CD4-positive, alpha-beta memory T cell (primary cell): ENCODE measurements around the gene SDSL. TPM values are rescaled to one million over a fixed set of nuclear protein-coding genes. Genes with fewer than 3 reads are reported as not detected.

Experiments
- CTCF ChIA-PET: fragments of 350-600 bp; sonication (Branson Sonifier 250); formaldehyde crosslinking; loops from one replicate; lab custom pipeline; 2021; ENCODE audit warnings: inconsistent platforms; ENCODE audit not compliant: partially characterized antibody; lab: Charles Lee
- POLR2A ChIA-PET: fragments of 350-600 bp; sonication (Branson Sonifier 250); formaldehyde crosslinking; loops from one replicate; lab custom pipeline; 2021; ENCODE audit not compliant: partially characterized antibody; lab: Charles Lee
- DNase-seq, 5 donors: peaks; one replicate each; pipeline versions ENCODE4 v3.0.0 to v3.0.0-alpha.2; 2020 to 2022; ENCODE audit warnings: mixed read lengths in 1 of 5
- H3K27ac ChIP-seq: one replicate; pipeline ENCODE4 v1.7.0; 2013; ENCODE audit warnings: low read depth, low read length
- H3K27me3 ChIP-seq: 2 replicates; pipeline ENCODE4 v1.7.0; 2013; ENCODE audit warnings: mild to moderate bottlenecking, low read length, moderate library complexity; ENCODE audit not compliant: insufficient read depth
- H3K36me3 ChIP-seq: 2 replicates; pipeline ENCODE4 v1.7.0; 2013; ENCODE audit warnings: mild to moderate bottlenecking, low read length, moderate library complexity; ENCODE audit not compliant: insufficient read depth
- H3K4me1 ChIP-seq: 2 replicates; pipeline ENCODE4 v1.7.0; 2013; ENCODE audit warnings: mild to moderate bottlenecking, low read length, moderate library complexity; ENCODE audit not compliant: insufficient read depth
- H3K4me3 ChIP-seq, 2 donors: one replicate each; pipeline ENCODE4 v1.7.0; 2013; ENCODE audit warnings: low read length in 2 of 2, mild to moderate bottlenecking in 1 of 2
- H3K9me3 ChIP-seq, 2 donors: one replicate each; pipeline ENCODE4 v1.7.0; 2013; ENCODE audit warnings: low read length in 2 of 2, control low read depth in 1 of 2; ENCODE audit not compliant: control insufficient read depth in 1 of 2
- H3K27ac Mint-ChIP-seq, 7 donors: one replicate each; pipeline ENCODE4 v1.8.0; 2020 to 2021; ENCODE audit warnings: mixed read lengths in 7 of 7, mild to moderate bottlenecking in 6 of 7, inconsistent platforms in 3 of 7, moderate library complexity in 3 of 7
- H3K27me3 Mint-ChIP-seq, 2 donors: one replicate each; pipeline ENCODE4 v1.8.0; 2020 to 2021; ENCODE audit warnings: mixed read lengths in 2 of 2
- H3K36me3 Mint-ChIP-seq, 2 donors: one replicate each; pipeline ENCODE4 v1.8.0; 2020 to 2021; ENCODE audit warnings: mixed read lengths in 2 of 2, inconsistent platforms in 1 of 2, mild to moderate bottlenecking in 1 of 2
- H3K4me1 Mint-ChIP-seq, 4 donors: one replicate each; pipeline ENCODE4 v1.8.0; 2020 to 2021; ENCODE audit warnings: mixed read lengths in 4 of 4, mild to moderate bottlenecking in 1 of 4
- H3K4me3 Mint-ChIP-seq, 8 donors: one replicate each; pipeline ENCODE4 v1.8.0; 2020 to 2021; ENCODE audit warnings: mixed read lengths in 8 of 8, mild to moderate bottlenecking in 7 of 8, moderate library complexity in 6 of 8, inconsistent platforms in 3 of 8
- H3K9me3 Mint-ChIP-seq, 8 donors: one replicate each; pipeline ENCODE4 v1.8.0; 2020 to 2021; ENCODE audit warnings: mixed read lengths in 8 of 8, mild to moderate bottlenecking in 5 of 8, inconsistent platforms in 3 of 8, moderate library complexity in 1 of 8
- intact Hi-C: fragments of 100-400 bp; cut with micrococcal nuclease; formaldehyde crosslinking; loops from one replicate; pipeline ENCODE4 v1.15.1; 2023
- polyA plus RNA-seq, 2 donors: library from polyadenylated mRNA; unstranded; fragments of 300-500 nt; fragmentation: Illumina TruSeq; gene quantifications; one replicate each; pipeline ENCODE4 v1.2.3, GENCODE V29; 2021
- total RNA-seq, 2 experiments: library from RNA; stranded (reverse); gene quantifications; one replicate each; pipeline ENCODE4 v1.2.3, GENCODE V29; 2021

SDSL gene
- total and polyA plus RNA-seq, 4 experiments from 2014 or later = 0.67 to 1.1 TPM; not detected in 2

DNA sequence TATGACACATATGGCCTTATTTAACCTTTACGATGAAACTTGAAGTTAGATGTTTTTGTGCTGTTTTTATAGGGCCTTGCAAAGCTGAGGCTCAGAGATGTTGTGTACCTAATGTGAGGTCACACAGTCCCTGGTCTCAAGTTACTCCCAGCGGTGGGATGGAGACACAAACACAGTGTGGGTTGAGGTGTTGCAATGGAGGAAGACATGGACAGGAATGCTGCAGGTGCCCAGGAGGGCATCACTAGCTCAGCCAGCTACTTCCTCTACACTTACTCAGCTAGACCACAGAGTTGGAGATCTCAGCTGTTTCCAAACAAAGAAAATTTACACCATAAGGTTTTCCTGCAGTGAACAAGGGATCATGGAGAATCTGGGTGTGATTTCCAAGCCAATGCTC lies 34.0 kb downstream of the SDSL start:
- H3K9me3 ChIP-seq = no peaks in the 10 kb centered on the region
- H3K36me3 Mint-ChIP-seq = no peaks in the 10 kb centered on the region
- H3K36me3 ChIP-seq = no peaks in the 10 kb centered on the region
- ChIA-PET POLR2A (no interaction called here), CTCF (no interaction called here)
- no peaks in the 10 kb centered on the region for H3K4me1 ChIP-seq
- H3K4me3 ChIP-seq = no peak overlapping the region
- intact Hi-C loops = no loop called here
- no peak overlapping the region for H3K27ac ChIP-seq
- H3K4me3 Mint-ChIP-seq = no peak overlapping the region
- H3K27me3 ChIP-seq = no peaks in the 10 kb centered on the region
- no peak overlapping the region for H3K27ac Mint-ChIP-seq
- no peaks in the 10 kb centered on the region for H3K4me1 Mint-ChIP-seq
- DNase-seq = no peak
- H3K27me3 Mint-ChIP-seq = peaks cover 17 to 27% of the 10 kb centered on the region in 2 donors
- H3K9me3 Mint-ChIP-seq = no peaks in the 10 kb centered on the region

DNA sequence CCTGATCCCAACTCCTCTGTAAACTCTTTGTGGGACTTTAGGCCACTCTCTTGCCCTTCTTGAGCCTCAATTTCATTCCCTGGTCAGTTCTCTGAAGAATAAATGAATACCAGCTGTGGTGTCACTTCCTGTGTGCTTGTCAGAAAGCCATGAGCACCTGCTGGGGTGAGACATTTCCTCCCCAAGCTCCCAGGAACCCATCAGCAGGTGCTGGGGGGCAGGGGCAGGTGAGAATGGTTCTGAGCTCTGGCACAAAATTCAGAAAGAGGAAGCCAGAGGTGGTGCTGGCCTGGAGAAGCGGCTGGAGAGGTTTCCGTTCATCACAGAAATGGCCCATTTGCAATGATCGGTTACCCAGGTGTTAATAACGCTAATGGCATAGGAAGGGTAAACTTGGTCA lies 34.6 kb downstream of the SDSL start:
- Histone ChIP-seq H3K27ac (no peak overlapping the region), H3K9me3 (no peaks in the 10 kb centered on the region), H3K4me3 (no peak overlapping the region), H3K27me3 (no peaks in the 10 kb centered on the region), H3K4me1 (no peaks in the 10 kb centered on the region), H3K36me3 (no peaks in the 10 kb centered on the region)
- POLR2A ChIA-PET = no interaction called here
- no peaks in the 10 kb centered on the region for H3K36me3 Mint-ChIP-seq
- H3K4me1 Mint-ChIP-seq = peaks cover 0 to 4% (median 2%) of the 10 kb centered on the region in 4 donors
- no peak for DNase-seq
- H3K27ac Mint-ChIP-seq = peak overlapping the region in 1 of 7 donors; percentile 29
- H3K9me3 Mint-ChIP-seq = no peaks in the 10 kb centered on the region
- intact Hi-C loops = no loop called here
- H3K27me3 Mint-ChIP-seq = peaks cover 21 to 30% of the 10 kb centered on the region in 2 donors
- CTCF ChIA-PET = no interaction called here
- H3K4me3 Mint-ChIP-seq = no peak overlapping the region

DNA sequence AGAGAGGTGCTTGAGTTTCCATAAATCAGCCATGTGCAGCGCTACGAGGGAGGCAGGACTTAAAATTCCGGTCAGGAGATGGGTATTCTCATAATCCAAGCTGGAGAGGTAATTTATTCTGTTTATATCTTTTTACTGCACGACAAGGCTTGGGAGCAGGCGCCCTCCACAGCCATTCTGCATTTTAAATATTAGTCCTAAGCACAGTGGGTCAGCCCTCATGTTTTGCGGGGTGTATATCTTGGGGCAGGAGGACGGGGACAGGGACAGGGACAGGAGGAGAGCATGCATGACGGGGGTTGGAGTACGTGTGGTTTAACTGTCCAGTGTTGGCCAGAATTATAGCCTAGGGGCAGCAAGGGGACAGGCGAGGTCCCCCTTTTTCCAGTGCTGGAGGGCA lies 35.0 kb downstream of the SDSL start:
- Mint-ChIP-seq H3K27ac (no peak overlapping the region), H3K36me3 (no peaks in the 10 kb centered on the region)
- CTCF ChIA-PET = no interaction called here

DNA sequence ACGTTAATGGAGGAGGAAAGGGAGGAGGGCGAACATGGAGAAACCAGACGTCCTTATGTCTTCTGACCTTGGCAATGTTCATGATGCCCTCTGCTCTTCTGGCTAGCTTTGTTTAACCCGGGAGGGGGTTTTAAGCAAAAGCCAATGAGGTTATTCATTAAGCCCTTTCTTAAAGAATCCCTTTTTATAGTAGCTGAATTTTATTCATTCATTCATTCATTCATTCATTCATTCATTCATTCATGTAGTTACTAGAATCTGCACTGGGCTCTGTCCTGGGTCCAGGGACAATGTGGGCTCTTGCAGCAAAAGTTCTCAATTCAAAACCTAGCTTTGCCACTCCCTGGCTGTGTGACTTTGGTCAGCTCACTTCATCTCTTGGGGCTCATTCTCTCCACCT lies 35.5 kb downstream of the SDSL start:
- Mint-ChIP-seq H3K9me3 (peaks cover 0 to 2% (median 0%) of the 10 kb centered on the region in 8 donors), H3K27ac (no peak overlapping the region), H3K36me3 (peaks cover 0 to 2% of the 10 kb centered on the region in 2 donors), H3K4me1 (peaks cover 2 to 11% (median 5%) of the 10 kb centered on the region in 4 donors), H3K27me3 (peaks cover 24 to 36% of the 10 kb centered on the region in 2 donors), H3K4me3 (no peak overlapping the region)
- no peaks in the 10 kb centered on the region for H3K4me1 ChIP-seq
- no peak overlapping the region for H3K27ac ChIP-seq
- intact Hi-C loops = no loop called here
- POLR2A ChIA-PET = no interaction called here
- CTCF ChIA-PET = no interaction called here
- H3K27me3 ChIP-seq = peaks cover 3% of the 10 kb centered on the region
- no peak overlapping the region for H3K4me3 ChIP-seq
- H3K36me3 ChIP-seq = no peaks in the 10 kb centered on the region
- DNase-seq = no peak
- H3K9me3 ChIP-seq = no peaks in the 10 kb centered on the region

More for the DNA sequence above, 35.0 kb downstream of the SDSL start:
- H3K4me3 ChIP-seq = no peak overlapping the region
- no peaks in the 10 kb centered on the region for H3K36me3 ChIP-seq
- no peaks in the 10 kb centered on the region for H3K4me1 ChIP-seq
- H3K27me3 Mint-ChIP-seq = peaks cover 21 to 32% of the 10 kb centered on the region in 2 donors
- peaks cover 1% of the 10 kb centered on the region for H3K27me3 ChIP-seq
- H3K4me3 Mint-ChIP-seq = no peak overlapping the region
- no peak overlapping the region for H3K27ac ChIP-seq
- POLR2A ChIA-PET = no interaction called here
- H3K9me3 Mint-ChIP-seq = no peaks in the 10 kb centered on the region
- intact Hi-C loops = no loop called here
- H3K9me3 ChIP-seq = no peaks in the 10 kb centered on the region
- H3K4me1 Mint-ChIP-seq = peaks cover under 1 to 6% (median 2%) of the 10 kb centered on the region in 4 donors
- DNase-seq = no peak

DNA sequence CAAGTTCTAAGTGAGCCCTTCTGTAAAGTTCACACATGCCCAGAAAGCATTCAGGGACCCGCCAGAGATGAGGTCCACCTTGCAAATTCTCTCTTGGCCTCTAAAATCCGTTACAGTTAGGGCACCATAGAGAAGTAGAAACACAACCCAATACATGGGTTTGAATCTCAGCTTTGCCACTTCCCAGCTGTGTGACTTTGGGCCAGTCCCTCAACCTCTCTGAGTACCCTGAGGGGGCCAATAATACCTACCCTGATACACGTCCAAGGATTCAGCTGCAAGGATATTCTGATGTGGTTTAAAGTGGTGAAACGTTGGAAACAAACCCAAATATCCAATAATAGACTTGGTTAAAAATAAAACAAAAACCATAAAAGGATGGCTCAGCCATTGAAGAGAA lies 37.8 kb downstream of the SDSL start:
- Histone ChIP-seq H3K4me1 (peaks cover 20% of the 10 kb centered on the region), H3K36me3 (no peaks in the 10 kb centered on the region), H3K9me3 (no peaks in the 10 kb centered on the region), H3K27ac (no peak overlapping the region), H3K27me3 (peaks cover 11% of the 10 kb centered on the region), H3K4me3 (no peak overlapping the region)
- Mint-ChIP-seq H3K36me3 (peaks cover 0 to 2% of the 10 kb centered on the region in 2 donors), H3K4me3 (no peak overlapping the region), H3K27me3 (peaks cover 35 to 40% of the 10 kb centered on the region in 2 donors), H3K4me1 (peaks cover 10 to 25% (median 17%) of the 10 kb centered on the region in 4 donors), H3K27ac (no peak overlapping the region), H3K9me3 (peaks cover 0 to 4% (median 0%) of the 10 kb centered on the region in 8 donors)
- ChIA-PET POLR2A (no interaction called here), CTCF (interaction anchor here (1.4 kb wide), 1 partner anchor 34 kb away, joined by 3 read pairs; no protein-coding TSS in a partner anchor)
- DNase-seq = no peak
- intact Hi-C loops = loop anchor here (5.0 kb wide), 1 partner anchor 1047 kb away; no protein-coding TSS in a partner anchor

GRCh38 chr12:113461666-113462065 lies 39.5 kb downstream of the SDSL start:
- peaks cover 38 to 48% of the 10 kb centered on the region in 2 donors for H3K27me3 Mint-ChIP-seq
- Histone ChIP-seq H3K4me3 (no peak overlapping the region), H3K4me1 (peaks cover 28% of the 10 kb centered on the region), H3K36me3 (no peaks in the 10 kb centered on the region), H3K9me3 (no peaks in the 10 kb centered on the region), H3K27ac (no peak overlapping the region), H3K27me3 (peaks cover 20% of the 10 kb centered on the region)
- peaks cover 0 to 2% of the 10 kb centered on the region in 2 donors for H3K36me3 Mint-ChIP-seq
- peak overlapping the region in 6 of 8 donors; percentile 29 to 65 (median 37) for H3K4me3 Mint-ChIP-seq
- DNase-seq = no peak
- intact Hi-C loops = loop anchor here (5.0 kb wide), 1 partner anchor 1046 kb away; no protein-coding TSS in a partner anchor
- no peak overlapping the region for H3K27ac Mint-ChIP-seq
- ChIA-PET CTCF (interaction anchor here (1.7 kb wide), 1 partner anchor 1047 kb away, joined by 4 read pairs; no protein-coding TSS in a partner anchor), POLR2A (no interaction called here)
- H3K4me1 Mint-ChIP-seq = peaks cover 14 to 33% (median 21%) of the 10 kb centered on the region in 4 donors
- H3K9me3 Mint-ChIP-seq = peaks cover 0 to 4% (median 0%) of the 10 kb centered on the region in 8 donors

- Mint-ChIP-seq H3K36me3 (peaks cover 0 to 2% of the 10 kb centered on the region in 2 donors), H3K27me3 (peaks cover 42 to 52% of the 10 kb centered on the region in 2 donors), H3K4me1 (peaks cover 17 to 38% (median 25%) of the 10 kb centered on the region in 4 donors), H3K9me3 (peaks cover 0 to 5% (median 0%) of the 10 kb centered on the region in 8 donors), H3K4me3 (peak overlapping the region; percentile 77 to 95 (median 85)), H3K27ac (peak overlapping the region in 1 of 7 donors; percentile 58)
- intact Hi-C loops = loop anchor here (5.0 kb wide), 1 partner anchor 1045 kb away; no protein-coding TSS in a partner anchor
- H3K4me1 ChIP-seq = peaks cover 32% of the 10 kb centered on the region
- no peaks in the 10 kb centered on the region for H3K36me3 ChIP-seq
- peaks cover 24% of the 10 kb centered on the region for H3K27me3 ChIP-seq
- POLR2A ChIA-PET = no interaction called here
- no peak overlapping the region for H3K27ac ChIP-seq
- peak in 4 of 5 donors; percentile 53 to 59 (median 55) for DNase-seq
- H3K9me3 ChIP-seq = no peaks in the 10 kb centered on the region
- no peak overlapping the region for H3K4me3 ChIP-seq
- CTCF ChIA-PET = interaction anchor here (1.7 kb wide), 1 partner anchor 1046 kb away, joined by 4 read pairs; no protein-coding TSS in a partner anchor
Observed at GRCh38 chr12:113462117-113462774, 40.1 kb downstream of the SDSL start.
